ENCODE measurements around the gene TMC1.

Gene TMC1

DNA sequence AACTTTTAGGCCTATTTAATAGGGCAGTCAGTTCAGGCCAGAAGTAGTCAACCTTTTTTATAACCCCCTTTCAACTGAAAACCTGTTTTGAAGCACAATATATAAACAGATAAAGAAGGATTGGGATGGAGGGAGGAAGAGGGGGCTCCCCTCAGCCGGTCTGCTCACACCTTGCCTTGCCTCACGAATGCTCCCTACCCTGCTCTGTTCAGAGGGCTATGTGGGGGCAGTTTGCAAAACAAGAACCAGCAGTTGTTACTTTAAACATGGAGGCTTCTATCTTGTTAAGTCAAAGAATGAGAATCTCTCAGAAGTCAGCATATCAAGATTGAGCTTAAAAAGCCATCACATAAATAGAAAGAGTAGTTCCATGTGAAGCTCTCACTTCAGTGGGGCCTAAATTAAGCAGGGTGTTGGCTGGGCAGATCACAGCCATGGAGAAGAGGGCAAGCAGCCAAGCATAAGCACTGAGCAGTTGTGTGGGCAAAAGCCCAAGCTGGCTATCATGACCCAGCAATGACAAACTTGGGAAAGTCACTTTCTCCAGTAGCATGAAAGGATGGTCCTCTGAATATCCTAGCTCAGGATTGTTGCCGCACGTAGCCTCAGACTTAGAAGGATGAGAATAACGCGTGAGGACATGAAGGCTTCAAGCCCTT lies 360.8 kb downstream of the TMC1 start:
- H3K36me3 Mint-ChIP-seq (ENCODE audit: low read depth): no peaks in the 10 kb centered on the region
- no peak overlapping the region for H3K4me3 Mint-ChIP-seq
- no peaks in the 10 kb centered on the region for H3K4me1 Mint-ChIP-seq
- H3K9me3 Mint-ChIP-seq: peaks cover 13% of the 10 kb centered on the region
- H3K27me3 Mint-ChIP-seq (ENCODE audit: low read depth): peaks cover 8% of the 10 kb centered on the region
- no peak overlapping the region for H3K27ac Mint-ChIP-seq
- TF ChIP-seq, protein P1, sequence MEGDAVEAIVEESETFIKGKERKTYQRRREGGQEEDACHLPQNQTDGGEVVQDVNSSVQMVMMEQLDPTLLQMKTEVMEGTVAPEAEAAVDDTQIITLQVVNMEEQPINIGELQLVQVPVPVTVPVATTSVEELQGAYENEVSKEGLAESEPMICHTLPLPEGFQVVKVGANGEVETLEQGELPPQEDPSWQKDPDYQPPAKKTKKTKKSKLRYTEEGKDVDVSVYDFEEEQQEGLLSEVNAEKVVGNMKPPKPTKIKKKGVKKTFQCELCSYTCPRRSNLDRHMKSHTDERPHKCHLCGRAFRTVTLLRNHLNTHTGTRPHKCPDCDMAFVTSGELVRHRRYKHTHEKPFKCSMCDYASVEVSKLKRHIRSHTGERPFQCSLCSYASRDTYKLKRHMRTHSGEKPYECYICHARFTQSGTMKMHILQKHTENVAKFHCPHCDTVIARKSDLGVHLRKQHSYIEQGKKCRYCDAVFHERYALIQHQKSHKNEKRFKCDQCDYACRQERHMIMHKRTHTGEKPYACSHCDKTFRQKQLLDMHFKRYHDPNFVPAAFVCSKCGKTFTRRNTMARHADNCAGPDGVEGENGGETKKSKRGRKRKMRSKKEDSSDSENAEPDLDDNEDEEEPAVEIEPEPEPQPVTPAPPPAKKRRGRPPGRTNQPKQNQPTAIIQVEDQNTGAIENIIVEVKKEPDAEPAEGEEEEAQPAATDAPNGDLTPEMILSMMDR (IDR thresholded peaks at IDR 0.05; ENCODE audit: unreplicated experiment in 3 of 3): no peak

DNA sequence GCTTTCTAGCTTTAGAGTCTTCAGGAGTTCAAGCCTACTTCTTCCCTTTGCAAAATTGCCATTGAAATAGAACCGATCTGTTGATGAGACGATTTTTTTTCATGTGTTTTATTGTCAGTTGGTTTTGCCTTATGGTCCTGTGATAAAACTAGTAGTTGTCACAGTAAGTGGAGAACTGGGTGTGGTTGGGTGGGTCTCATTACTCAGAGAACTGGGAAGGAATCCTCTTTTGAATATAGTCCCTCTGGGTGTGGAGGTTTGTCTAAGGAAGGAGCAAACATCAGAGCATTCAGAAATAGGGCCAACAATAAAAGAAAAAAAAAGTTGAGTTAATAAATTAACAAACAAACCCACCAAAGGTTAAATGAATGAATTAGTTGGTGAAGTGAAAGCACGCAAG lies 362.5 kb downstream of the TMC1 start:
- H3K27me3 Mint-ChIP-seq (ENCODE audit: low read depth): peaks cover 8% of the 10 kb centered on the region
- TF ChIP-seq, protein P1 (IDR thresholded peaks at IDR 0.05; ENCODE audit: unreplicated experiment in 3 of 3): no peak
- no peaks in the 10 kb centered on the region for H3K4me1 Mint-ChIP-seq
- no peak overlapping the region for H3K27ac Mint-ChIP-seq
- no peaks in the 10 kb centered on the region for H3K36me3 Mint-ChIP-seq (ENCODE audit: low read depth)
- H3K9me3 Mint-ChIP-seq: peaks cover 3% of the 10 kb centered on the region
- H3K4me3 Mint-ChIP-seq: no peak overlapping the region

DNA sequence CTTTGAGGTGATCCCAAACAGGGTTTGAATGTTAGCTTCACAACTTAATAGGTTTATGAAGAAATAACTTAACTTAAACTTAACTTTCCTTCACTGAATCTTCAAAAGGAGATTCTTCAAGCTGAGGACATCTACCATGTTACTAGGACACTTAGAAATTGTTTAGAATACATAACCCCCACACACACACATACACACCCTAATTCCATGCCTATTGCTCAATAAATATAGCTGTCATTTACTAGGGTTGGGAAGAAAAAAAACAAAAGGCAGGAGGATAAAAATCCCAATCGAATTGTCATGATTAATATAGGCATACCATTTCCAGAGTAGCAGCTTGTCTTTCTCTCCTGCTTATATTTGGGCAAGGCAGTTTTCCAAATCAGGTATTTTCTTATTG lies 363.1 kb downstream of the TMC1 start:
- TF ChIP-seq, protein P1 (IDR thresholded peaks at IDR 0.05; ENCODE audit: unreplicated experiment in 3 of 3): no peak
- no peak overlapping the region for H3K27ac Mint-ChIP-seq
- H3K9me3 Mint-ChIP-seq: no peaks in the 10 kb centered on the region
- H3K36me3 Mint-ChIP-seq (ENCODE audit: low read depth): no peaks in the 10 kb centered on the region
- H3K4me3 Mint-ChIP-seq: no peak overlapping the region
- peaks cover 8% of the 10 kb centered on the region for H3K27me3 Mint-ChIP-seq (ENCODE audit: low read depth)
- H3K4me1 Mint-ChIP-seq: no peaks in the 10 kb centered on the region

All from nephron (organoid).